H1 (cell line): ENCODE results near the gene KRT78. TPM values are rescaled to one million over a fixed set of nuclear protein-coding genes. Genes with fewer than 3 reads are reported as not detected.

Experiments
- HDAC2 ChIP-seq, 2 experiments: fragments of 300-600 bp in 1 of 2; sonication (generic) in 1 of 2; IDR thresholded peaks; 2 replicates each; pipeline ENCODE4 v1.6.1; 2011 to 2012; ENCODE audit warnings: low read depth in 2 of 2, low read length in 2 of 2, mild to moderate bottlenecking in 2 of 2, moderate library complexity in 2 of 2, borderline replicate concordance in 1 of 2, inconsistent platforms in 1 of 2
- POLR2A ChIP-seq, 2 experiments: IDR thresholded peaks; 1 replicate in 1 of 2; 2 replicates in 1 of 2; pipeline ENCODE4 v1.6.1; 2011; ENCODE audit warnings: low read depth in 2 of 2, low read length in 2 of 2, mild to moderate bottlenecking in 2 of 2; ENCODE audit errors: control extremely low read depth in 1 of 2
- RFX5 ChIP-seq: IDR thresholded peaks from 2 replicates; pipeline ENCODE4 v1.6.1; 2011; ENCODE audit warnings: low read depth, low read length, improper control_type of control experiment, borderline replicate concordance
- SP4 ChIP-seq: IDR thresholded peaks from 2 replicates; pipeline ENCODE4 v1.6.1; 2012; ENCODE audit warnings: low read length, inconsistent platforms
- SUZ12 ChIP-seq: fragments of 200-600 bp; sonication (generic); IDR thresholded peaks from 2 replicates; pipeline ENCODE4 v1.6.1; 2012; ENCODE audit warnings: mild to moderate bottlenecking, inconsistent platforms, low read length, moderate library complexity, mixed read lengths
- TBP ChIP-seq: IDR thresholded peaks from 2 replicates; pipeline ENCODE4 v1.6.1; 2011; ENCODE audit warnings: low read depth, low read length, improper control_type of control experiment
- polyA plus RNA-seq, 7 experiments: library from polyadenylated mRNA; depleted of rRNA in 3 of 7; stranded (reverse) in 5 of 7; unstranded in 2 of 7; fragments of >200 nt in 5 of 7; fragments of 200-250 nt in 2 of 7; gene quantifications; 1 replicate in 5 of 7; 2 replicates in 1 of 7; 4 replicates in 1 of 7; pipeline versions ENCODE4 v1.2.1 to v1.2.3, GENCODE V29; 2011 to 2013; ENCODE audit warnings: missing spikeins in 2 of 7, mixed read lengths in 2 of 7
- total RNA-seq: library from RNA; stranded (reverse); fragmentation: NEBNext Ultra II Directional; extraction: Animal tissue kit (Norgen Biotek cat#: 25700); gene quantifications from 2 replicates; pipeline ENCODE4 v1.2.1, GENCODE V29; 2021
- TF ChIP-seq, protein P1 (sequence below): IDR thresholded peaks from 2 replicates; pipeline ENCODE4 v1.6.1; 2012; ENCODE audit warnings: low read length, inconsistent platforms

The KRT78 gene
- total and polyA plus RNA-seq, 2 of the 8 experiments (the other 6 are each of a cell fraction or from before 2014, with no cell fraction given), result not detected

GRCh38 chr12:52796839-52797528 lies 51.8 kb downstream of the KRT78 start (continued):
- TF ChIP-seq SP4, result no peak
- TF ChIP-seq TBP, result no peak
- TF ChIP-seq, protein P1, sequence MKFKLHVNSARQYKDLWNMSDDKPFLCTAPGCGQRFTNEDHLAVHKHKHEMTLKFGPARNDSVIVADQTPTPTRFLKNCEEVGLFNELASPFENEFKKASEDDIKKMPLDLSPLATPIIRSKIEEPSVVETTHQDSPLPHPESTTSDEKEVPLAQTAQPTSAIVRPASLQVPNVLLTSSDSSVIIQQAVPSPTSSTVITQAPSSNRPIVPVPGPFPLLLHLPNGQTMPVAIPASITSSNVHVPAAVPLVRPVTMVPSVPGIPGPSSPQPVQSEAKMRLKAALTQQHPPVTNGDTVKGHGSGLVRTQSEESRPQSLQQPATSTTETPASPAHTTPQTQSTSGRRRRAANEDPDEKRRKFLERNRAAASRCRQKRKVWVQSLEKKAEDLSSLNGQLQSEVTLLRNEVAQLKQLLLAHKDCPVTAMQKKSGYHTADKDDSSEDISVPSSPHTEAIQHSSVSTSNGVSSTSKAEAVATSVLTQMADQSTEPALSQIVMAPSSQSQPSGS, result no peak
- TF ChIP-seq RFX5, result no peak
- TF ChIP-seq SUZ12, result no peak
- no peak for TF ChIP-seq HDAC2 (IDR thresholded peaks at IDR 0.05; ENCODE audit: borderline replicate concordance in 1 of 2, low read depth in 2 of 2, low read length in 2 of 2)
- TF ChIP-seq POLR2A (IDR thresholded peaks at IDR 0.05; ENCODE audit: control extremely low read depth in 1 of 2, low read depth in 2 of 2, low read length in 2 of 2), result no peak
